Hippocampal formation (tissue), 2 donors: ENCODE data around the gene GNG12.

Source experiments
- DNase-seq, 2 donors: peaks; one replicate each; lab custom pipeline; 2025; lab: John Stamatoyannopoulos, UW

Gene GNG12

GRCh38 chr1:67785847-67786753 lies 47.2 kb downstream of the GNG12 start:
- DNase-seq = no peak

GRCh38 chr1:67784545-67785186 lies 48.6 kb downstream of the GNG12 start:
- DNase-seq = no peak

DNA sequence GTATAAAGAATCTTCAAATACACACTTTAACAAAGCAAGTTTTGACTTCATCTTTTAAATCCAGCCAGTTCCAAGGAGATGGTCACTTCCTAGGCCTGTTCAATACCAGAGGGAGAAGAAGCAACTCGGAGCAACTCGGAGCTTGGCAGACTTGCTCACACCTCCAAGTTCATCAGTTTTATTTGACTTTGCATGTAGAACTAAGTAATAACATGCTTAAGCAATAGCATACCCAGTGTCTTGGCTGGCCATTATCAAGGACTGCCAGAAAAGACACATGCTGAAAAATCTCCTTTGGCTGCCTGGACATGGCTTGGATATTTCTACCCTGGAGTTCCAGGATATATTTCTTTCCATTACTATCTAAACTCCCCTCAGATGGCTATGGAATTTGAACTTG lies 52.6 kb downstream of the GNG12 start:
- DNase-seq = no peak

DNA sequence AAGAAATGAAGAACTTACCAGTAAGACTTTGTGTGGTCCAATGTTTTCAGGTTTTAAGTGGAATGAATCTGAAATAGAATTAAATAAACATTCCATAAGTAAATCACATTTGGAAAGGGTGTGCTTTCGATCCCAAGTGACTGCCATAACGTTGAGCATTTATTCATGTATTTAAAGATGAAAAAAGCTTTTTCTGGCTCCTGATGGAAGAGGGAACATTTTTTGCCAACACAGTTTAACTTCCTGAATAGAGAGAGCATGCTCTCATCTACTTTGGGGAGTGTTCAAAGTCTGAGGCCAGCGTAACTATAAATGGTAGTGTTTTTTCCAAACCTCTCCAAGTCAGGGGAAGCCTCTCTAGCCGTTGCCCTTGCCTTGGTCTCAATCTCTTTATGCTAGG lies 55.8 kb downstream of the GNG12 start:
- no peak for DNase-seq

GRCh38 chr1:67777016-67777415 lies 56.3 kb downstream of the GNG12 start:
- no peak for DNase-seq

DNA sequence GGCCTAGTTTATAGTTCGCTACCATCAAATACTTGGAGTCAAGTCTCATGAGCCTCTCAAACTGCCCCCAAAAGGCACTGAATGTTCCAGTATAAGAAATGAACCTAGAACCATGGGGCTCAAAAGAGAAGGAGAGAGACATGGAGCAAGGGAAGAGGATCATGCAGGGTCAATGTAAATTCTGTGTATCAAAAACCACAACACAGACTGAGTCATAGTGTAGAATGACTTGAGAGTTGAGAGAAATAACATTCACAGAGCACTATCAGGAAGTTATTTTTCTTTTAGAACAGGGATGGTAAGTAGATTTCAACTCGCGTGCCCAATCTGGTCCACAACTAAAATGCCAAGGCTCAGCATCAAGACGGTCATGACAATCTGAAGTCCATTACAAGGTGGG lies 59.8 kb downstream of the GNG12 start:
- no peak for DNase-seq

DNA sequence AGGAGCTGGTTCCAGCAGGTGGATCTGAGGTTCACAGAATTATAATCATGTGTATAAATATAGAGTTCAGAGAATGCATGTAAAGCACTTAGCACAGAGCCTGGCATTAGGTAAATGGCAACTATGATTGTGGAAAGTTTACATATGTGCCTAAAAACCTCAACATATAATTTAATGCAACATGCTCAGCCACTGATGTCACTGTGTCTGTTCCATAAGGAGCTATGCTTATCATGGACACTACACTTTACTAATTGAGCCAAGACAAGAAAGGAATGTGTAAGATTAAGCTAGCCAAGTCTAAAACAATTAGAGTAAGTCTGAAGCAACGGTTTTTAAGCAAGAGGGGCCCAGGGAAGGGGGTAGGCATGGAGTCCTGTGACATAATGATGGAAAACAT lies 61.5 kb downstream of the GNG12 start:
- DNase-seq = no peak

- no peak for DNase-seq
Observed at GRCh38 chr1:67771152-67771551, 62.1 kb downstream of the GNG12 start.

GRCh38 chr1:67769633-67770256 lies 63.5 kb downstream of the GNG12 start:
- no peak for DNase-seq

GRCh38 chr1:67768480-67768879 lies 64.8 kb downstream of the GNG12 start:
- DNase-seq = no peak

DNA sequence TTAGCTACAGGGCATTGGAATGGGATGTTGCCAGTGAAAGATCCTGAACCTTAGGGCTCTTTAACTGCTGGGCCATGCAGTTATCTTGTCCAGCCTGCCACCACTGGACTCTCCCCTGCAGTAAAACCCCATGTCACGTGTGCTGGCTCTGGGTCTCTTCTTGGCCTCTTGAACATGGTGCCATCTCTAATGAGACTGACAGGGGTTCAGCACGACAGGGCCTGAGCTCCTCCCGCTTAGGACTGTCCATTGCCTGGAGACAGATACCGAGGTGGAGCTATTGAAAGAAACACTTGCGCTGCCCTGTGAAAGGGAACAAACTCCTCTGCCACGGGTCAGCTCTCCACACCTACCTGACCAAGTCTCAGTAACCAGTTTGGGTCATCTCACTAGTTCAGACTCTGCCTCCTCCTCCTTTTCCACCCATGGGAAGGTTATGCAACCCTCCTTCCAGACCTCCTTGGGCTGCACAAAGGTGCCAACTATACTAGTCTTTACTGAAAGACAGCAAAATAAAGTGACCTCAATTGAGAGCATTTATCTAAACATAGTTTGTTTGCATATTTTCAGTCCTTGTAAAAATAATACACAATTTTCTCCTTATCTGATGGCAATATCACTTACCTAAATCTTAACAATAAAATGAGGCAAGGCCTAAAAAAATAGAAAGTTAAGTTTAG lies 66.0 kb downstream of the GNG12 start:
- no peak for DNase-seq

DNA sequence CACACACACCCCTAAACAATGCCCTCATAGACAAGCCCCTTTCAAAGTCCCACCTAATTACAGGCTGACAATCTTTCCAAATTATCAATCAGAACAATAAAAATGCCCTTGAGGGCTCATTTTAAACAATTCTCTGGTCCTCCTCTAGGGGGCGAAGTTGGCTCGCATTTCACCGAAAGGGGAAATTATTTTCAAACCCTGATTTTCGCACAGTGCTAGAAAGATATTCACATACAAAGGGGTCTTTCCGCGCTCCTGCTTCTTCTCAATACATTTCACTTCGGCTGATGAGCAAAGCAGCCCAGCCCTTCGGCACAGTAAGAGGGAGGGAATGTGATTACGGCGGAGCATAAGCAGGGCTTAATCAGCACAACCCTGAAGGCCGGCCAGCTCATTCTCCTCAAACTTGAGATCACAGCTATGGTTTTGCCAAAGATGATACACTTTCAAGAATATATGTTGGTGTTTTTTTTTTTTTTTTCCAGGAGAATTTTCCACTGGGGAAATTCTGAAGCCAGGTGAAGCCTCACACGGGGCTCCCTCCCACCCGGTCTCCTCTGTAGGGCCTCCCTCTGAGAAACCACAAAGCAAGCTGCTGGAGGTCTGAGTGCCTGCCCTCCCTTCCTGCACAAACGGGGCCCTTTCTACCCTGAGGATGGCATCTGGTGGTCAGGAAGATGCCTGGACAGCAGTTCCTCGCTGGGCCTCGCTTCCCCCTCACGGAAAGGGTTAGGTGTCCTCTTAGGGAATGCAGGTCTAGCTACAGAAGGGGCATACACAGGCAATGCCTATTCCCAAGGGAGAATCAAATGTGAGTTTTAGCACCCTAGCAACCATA lies 66.9 kb downstream of the GNG12 start:
- DNase-seq = peak; percentile 33 to 44

- DNase-seq = no peak
Observed at GRCh38 chr1:67764633-67765032, 68.6 kb downstream of the GNG12 start.

DNA sequence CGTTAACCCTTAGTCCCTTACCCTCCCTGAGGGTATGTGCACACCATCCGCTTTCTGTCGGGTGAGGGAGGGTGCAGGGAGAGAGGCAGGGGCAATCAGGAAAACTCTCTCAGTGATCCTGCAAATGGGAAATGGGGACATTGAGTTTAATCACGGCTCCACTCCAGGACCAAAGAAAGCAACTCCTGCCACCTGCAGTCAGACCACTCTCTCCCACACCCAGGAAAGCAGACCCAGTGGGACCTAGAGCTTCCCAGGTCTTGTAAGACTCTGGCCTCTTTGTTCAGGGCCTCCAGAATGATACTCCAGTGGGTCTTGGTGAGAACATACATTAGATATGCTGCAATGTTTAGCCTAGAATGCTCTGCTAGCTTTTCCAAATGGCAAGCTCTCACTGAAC lies 71.5 kb downstream of the GNG12 start:
- DNase-seq = no peak

DNA sequence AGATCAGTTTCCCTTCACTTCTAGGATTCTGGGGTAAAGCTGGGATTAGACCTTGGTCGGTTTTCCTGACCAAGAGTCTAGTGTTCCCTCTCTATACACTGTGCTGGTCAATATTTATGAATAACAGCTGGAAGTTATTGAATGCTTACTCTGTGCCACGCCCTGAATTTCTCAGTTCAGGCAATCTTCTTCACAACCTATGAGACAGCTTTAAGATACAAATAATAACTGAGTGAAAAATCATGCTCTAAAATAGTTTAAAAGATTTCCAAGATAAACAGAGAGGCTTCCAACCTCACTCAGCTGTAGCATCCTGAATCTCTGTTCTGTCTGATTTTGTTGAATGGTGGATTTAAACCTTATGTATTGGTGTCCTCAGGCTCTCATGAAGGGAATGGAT lies 72.2 kb downstream of the GNG12 start:
- no peak for DNase-seq

DNA sequence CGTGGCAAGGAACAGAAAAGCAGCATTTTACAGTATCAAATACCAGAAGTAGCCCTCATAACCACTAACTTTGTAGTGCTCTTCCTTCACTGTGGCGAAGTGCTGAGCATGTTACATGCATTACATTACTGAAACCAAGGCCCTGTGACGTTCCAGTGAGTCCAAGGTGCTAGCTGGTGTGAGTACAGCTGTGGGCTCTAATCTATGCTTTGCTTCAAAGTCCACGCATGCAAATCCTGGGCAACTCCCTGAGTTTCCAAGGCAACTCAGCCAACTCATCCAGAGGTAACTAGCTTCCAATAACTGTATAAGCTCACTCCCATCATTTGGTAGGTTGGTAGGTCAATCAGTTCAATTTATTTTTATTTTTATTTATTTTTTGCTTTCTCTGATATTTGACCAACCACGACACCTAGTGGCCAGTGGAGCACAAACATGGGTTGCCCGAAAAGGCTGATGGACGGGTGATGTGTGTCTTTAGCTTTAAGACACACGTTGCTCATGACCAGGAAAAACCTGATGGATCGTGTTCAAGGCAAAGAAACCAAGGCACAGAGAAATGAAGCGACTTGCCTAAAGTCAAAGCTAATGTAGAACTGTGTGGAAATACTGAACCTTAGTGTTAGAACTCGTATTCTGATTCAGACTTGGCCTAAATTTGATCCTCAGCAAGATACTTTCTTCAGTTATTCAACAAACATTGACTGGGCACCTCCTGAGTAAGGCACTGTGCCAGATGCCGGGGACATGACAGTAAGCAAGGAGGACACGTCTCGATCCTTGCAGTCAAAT lies 73.0 kb downstream of the GNG12 start:
- peak; percentile 22 to 34 for DNase-seq

GRCh38 chr1:67759692-67760029 lies 73.6 kb downstream of the GNG12 start:
- DNase-seq = no peak

GRCh38 chr1:67759066-67759465 lies 74.2 kb downstream of the GNG12 start:
- no peak for DNase-seq

- DNase-seq = no peak
Observed at GRCh38 chr1:67755619-67756018, 77.6 kb downstream of the GNG12 start.

DNA sequence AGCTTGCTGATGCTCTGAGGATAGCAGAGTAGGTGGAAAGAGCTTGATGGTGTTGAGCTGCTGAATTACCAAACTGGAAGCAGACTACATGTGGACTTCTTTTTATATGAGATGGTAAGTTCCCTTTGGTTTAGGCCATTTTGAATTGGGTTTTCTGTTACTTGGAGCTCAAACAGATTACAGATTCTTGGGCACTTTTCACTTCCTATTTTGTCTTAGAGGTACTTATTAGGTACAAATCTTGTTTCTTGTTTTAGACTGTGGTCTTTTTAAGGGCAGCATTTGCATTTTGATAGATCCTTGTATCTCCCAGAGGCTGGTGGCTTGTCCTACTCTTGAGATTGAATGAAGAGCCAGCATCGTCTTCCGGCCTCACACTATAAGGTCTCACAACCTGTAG lies 78.1 kb downstream of the GNG12 start:
- DNase-seq = no peak

GRCh38 chr1:67754526-67754920 lies 78.7 kb downstream of the GNG12 start:
- no peak for DNase-seq
